ENCODE data around the gene CCDC7. TPM values are rescaled to one million over a fixed set of nuclear protein-coding genes. Genes with fewer than 3 reads are reported as not detected.

The CCDC7 gene
- total RNA-seq, 2 donors from 2014 or later = 1.9 to 4.3 TPM

DNA sequence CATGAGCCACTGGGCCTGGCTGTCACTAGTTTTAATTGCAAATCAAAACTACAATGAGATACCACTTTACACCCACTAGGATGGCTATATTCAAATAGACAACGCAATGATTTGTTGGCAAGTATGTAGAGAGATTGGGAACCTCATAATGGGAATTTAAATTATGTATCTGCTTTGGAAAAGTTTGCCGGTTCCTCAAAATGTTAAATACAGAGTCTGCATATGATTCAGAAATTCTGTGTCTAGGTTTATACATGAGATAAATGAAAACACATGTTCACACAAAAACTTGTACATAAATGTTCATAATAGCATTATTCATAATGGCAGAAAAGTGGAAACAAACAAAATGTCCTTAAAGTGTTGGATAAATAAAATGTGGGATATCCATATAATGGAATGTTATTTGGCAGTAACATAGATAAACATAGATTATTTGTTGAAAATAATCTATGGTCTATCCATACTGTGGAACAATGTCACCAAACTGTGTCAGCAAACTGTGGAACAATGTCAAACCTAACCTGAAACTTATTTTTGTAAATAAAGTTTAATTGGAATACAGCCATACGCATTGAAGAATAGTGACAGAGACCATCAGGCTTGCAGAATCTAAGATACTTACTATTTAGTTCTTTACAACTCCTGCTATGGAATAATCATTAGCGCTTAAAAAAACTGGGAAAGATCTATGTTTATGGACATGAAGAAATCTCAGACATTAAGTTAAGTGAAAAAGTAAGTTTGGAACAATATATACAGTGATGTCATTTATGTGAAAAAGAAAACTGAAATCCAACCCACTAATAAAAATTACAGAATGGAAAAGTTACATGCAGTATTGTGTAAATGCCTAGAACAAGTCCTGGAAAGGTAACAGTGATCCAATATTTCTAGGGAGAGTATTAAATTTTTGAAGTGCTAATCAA, 70.9 kb downstream of the CCDC7 start:
- Histone ChIP-seq H3K4me1 (ENCODE audit: control insufficient read depth, insufficient read depth, low read length) (no peaks in the 10 kb centered on the region), H3K27me3 (ENCODE audit: control insufficient read depth, insufficient read depth, low read length, poor library complexity, severe bottlenecking) (no peaks in the 10 kb centered on the region), H3K9me3 (ENCODE audit: control insufficient read depth, low read length) (peaks cover 11% of the 10 kb centered on the region), H3K9ac (ENCODE audit: extremely low read depth, low read length, poor library complexity, severe bottlenecking) (no peak overlapping the region), H3K4me3 (ENCODE audit: low read length) (no peak overlapping the region), H3K36me3 (ENCODE audit: control insufficient read depth, insufficient read depth, low read length) (no peaks in the 10 kb centered on the region), H3K27ac (ENCODE audit: low read depth, low read length) (no peak overlapping the region)
- 98 to 100% methylated on average over 1 to 4 of the region's 4 CpGs for WGBS, 2 experiments (ENCODE audit: insufficient coverage in 1 of 2, insufficient read length in 1 of 2)
- Mint-ChIP-seq H3K27me3 (ENCODE audit: insufficient read depth) (no peaks in the 10 kb centered on the region), H3K9me3 (peaks cover 18% of the 10 kb centered on the region), H3K4me3 (no peak overlapping the region), H3K36me3 (ENCODE audit: low read depth) (no peaks in the 10 kb centered on the region), H3K4me1 (no peaks in the 10 kb centered on the region), H3K27ac (no peak overlapping the region)
- TF ChIP-seq, protein P1, sequence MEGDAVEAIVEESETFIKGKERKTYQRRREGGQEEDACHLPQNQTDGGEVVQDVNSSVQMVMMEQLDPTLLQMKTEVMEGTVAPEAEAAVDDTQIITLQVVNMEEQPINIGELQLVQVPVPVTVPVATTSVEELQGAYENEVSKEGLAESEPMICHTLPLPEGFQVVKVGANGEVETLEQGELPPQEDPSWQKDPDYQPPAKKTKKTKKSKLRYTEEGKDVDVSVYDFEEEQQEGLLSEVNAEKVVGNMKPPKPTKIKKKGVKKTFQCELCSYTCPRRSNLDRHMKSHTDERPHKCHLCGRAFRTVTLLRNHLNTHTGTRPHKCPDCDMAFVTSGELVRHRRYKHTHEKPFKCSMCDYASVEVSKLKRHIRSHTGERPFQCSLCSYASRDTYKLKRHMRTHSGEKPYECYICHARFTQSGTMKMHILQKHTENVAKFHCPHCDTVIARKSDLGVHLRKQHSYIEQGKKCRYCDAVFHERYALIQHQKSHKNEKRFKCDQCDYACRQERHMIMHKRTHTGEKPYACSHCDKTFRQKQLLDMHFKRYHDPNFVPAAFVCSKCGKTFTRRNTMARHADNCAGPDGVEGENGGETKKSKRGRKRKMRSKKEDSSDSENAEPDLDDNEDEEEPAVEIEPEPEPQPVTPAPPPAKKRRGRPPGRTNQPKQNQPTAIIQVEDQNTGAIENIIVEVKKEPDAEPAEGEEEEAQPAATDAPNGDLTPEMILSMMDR (conservative IDR thresholded peaks at IDR 0.05) = no peak
- no peak for DNase-seq

DNA sequence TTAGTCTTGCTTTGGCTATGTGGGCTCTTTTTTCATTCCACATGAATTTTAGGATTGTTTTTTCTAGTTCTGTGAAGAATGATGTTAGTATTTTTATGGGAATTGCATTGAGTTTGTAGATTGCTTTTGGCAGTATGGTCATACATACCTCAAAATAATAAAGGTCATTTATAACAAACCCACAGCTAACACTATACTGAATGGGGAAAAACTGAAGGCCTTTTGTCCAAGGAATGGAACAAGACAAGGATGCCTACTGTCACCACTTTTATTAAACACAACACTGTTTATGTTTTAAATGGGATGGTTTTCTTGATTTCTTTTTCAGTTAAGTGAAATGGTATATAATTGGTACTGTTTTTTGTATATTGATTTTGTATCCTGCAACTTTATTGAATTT, 84.3 kb downstream of the CCDC7 start:
- no peak overlapping the region for H3K4me3 Mint-ChIP-seq
- no peaks in the 10 kb centered on the region for H3K9me3 ChIP-seq (ENCODE audit: control insufficient read depth, low read length)
- no peaks in the 10 kb centered on the region for H3K36me3 Mint-ChIP-seq (ENCODE audit: low read depth)
- H3K27ac ChIP-seq (ENCODE audit: low read depth, low read length) = no peak overlapping the region
- no peak for DNase-seq
- H3K27me3 Mint-ChIP-seq (ENCODE audit: insufficient read depth) = no peaks in the 10 kb centered on the region
- peaks cover 5% of the 10 kb centered on the region for H3K9me3 Mint-ChIP-seq
- no peaks in the 10 kb centered on the region for H3K4me1 Mint-ChIP-seq
- no peaks in the 10 kb centered on the region for H3K27me3 ChIP-seq (ENCODE audit: control insufficient read depth, insufficient read depth, low read length, poor library complexity, severe bottlenecking)
- TF ChIP-seq, protein P1 (conservative IDR thresholded peaks at IDR 0.05) = no peak
- H3K4me3 ChIP-seq (ENCODE audit: low read length) = no peak overlapping the region
- H3K27ac Mint-ChIP-seq = no peak overlapping the region
- no peaks in the 10 kb centered on the region for H3K4me1 ChIP-seq (ENCODE audit: control insufficient read depth, insufficient read depth, low read length)
- no peak overlapping the region for H3K9ac ChIP-seq (ENCODE audit: extremely low read depth, low read length, poor library complexity, severe bottlenecking)
- no peaks in the 10 kb centered on the region for H3K36me3 ChIP-seq (ENCODE audit: control insufficient read depth, insufficient read depth, low read length)

- TF ChIP-seq, protein P1 (conservative IDR thresholded peaks at IDR 0.05) = no peak
- Histone ChIP-seq H3K4me3 (ENCODE audit: low read length) (no peak overlapping the region), H3K9me3 (ENCODE audit: control insufficient read depth, low read length) (no peaks in the 10 kb centered on the region), H3K4me1 (ENCODE audit: control insufficient read depth, insufficient read depth, low read length) (no peaks in the 10 kb centered on the region), H3K9ac (ENCODE audit: extremely low read depth, low read length, poor library complexity, severe bottlenecking) (no peak overlapping the region), H3K27ac (ENCODE audit: low read depth, low read length) (no peak overlapping the region), H3K36me3 (ENCODE audit: control insufficient read depth, insufficient read depth, low read length) (no peaks in the 10 kb centered on the region), H3K27me3 (ENCODE audit: control insufficient read depth, insufficient read depth, low read length, poor library complexity, severe bottlenecking) (no peaks in the 10 kb centered on the region)
- Mint-ChIP-seq H3K9me3 (peaks cover 5% of the 10 kb centered on the region), H3K4me1 (no peaks in the 10 kb centered on the region), H3K27me3 (ENCODE audit: insufficient read depth) (no peaks in the 10 kb centered on the region), H3K4me3 (no peak overlapping the region), H3K36me3 (ENCODE audit: low read depth) (no peaks in the 10 kb centered on the region), H3K27ac (no peak overlapping the region)
- 84 to 90% methylated on average over 2 to 3 of the region's 3 CpGs for WGBS, 2 experiments (ENCODE audit: insufficient coverage in 1 of 2, insufficient read length in 1 of 2)
- no peak for DNase-seq
Measured at GRCh38 chr10:32538256-32538655, 92.3 kb downstream of the CCDC7 start.

Data from endodermal cell (in vitro differentiated cells).